ENCODE measurements around the gene EIF4G3. TPM values are rescaled to one million over a fixed set of nuclear protein-coding genes. Genes with fewer than 3 reads are reported as not detected.

The EIF4G3 gene
- total and polyA plus RNA-seq, 9 of the 15 experiments (the other 6 are each of a cell fraction or from before 2014, with no cell fraction given) = 6.7 to 40.5 (median 32.1) TPM

DNA sequence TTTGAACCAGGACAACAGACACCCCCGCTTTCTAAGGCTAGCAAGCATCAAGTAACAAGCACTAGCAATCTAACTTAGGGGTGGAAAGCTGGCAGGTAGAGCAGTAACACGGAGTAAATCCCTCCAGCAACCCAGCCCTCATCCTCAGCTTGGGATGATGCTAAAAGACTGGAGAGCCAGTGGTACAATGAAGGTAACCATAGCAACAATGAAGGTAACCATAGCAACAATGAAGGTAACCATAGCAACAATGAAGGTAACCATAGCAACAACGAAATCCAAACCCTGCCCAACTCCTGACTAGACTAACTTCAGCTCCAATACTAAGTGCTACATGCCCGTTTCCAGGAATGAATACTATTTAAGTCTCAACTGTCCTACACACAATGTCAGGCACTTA lies 22.2 kb upstream of the EIF4G3 start:
- FAIRE-seq = no peak
- TF ChIP-seq HIVEP1 (CRISPR knock-in tag; IDR thresholded peaks at IDR 0.05) (no peak), MAFK (IDR thresholded peaks at IDR 0.05; ENCODE audit: low read length) (no peak), TRIM28 (IDR thresholded peaks at IDR 0.05) (no peak), SOX6 (IDR thresholded peaks at IDR 0.05) (no peak), RBM22 (IDR thresholded peaks at IDR 0.05; ENCODE audit: low read depth, low read length, poor library complexity, severe bottlenecking) (peak; percentile 44), ZNF699 (CRISPR knock-in tag; IDR thresholded peaks at IDR 0.05; ENCODE audit: insufficient replicate concordance) (no peak), BCLAF1 (IDR thresholded peaks at IDR 0.05; ENCODE audit: borderline replicate concordance in 1 of 2, control insufficient read depth in 1 of 2, low read depth in 2 of 2, low read length in 1 of 2) (no peak), DACH1 (IDR thresholded peaks at IDR 0.05; ENCODE audit: partially characterized antibody) (no peak), RBM14 (IDR thresholded peaks at IDR 0.05; ENCODE audit: borderline replicate concordance, insufficient read depth, low read depth, low read length) (no peak), RCOR1 (IDR thresholded peaks at IDR 0.05; ENCODE audit: borderline replicate concordance in 1 of 2, low read depth in 2 of 2, low read length in 2 of 2) (peak in 1 of 2 experiments; percentile 67; a peak in 1 of 4 replicates), PPARD (CRISPR knock-in tag; IDR thresholded peaks at IDR 0.05) (no peak), FIP1L1 (IDR thresholded peaks at IDR 0.05; ENCODE audit: low read depth, low read length, poor library complexity, severe bottlenecking) (no peak), MED1 (CRISPR knock-in tag; IDR thresholded peaks at IDR 0.05; ENCODE audit: borderline replicate concordance) (no peak), SUPT5H (IDR thresholded peaks at IDR 0.05) (no peak), ZNF134 (CRISPR knock-in tag; conservative IDR thresholded peaks at IDR 0.05) (no peak), KDM1A (IDR thresholded peaks at IDR 0.05) (peak; percentile 77 to 88), TEAD1 (CRISPR knock-in tag; IDR thresholded peaks at IDR 0.05) (no peak), TAL1 (IDR thresholded peaks at IDR 0.05) (no peak), ETV6 (IDR thresholded peaks at IDR 0.05; ENCODE audit: borderline replicate concordance in 1 of 2, low read depth in 2 of 2, low read length in 1 of 2) (no peak), ETV6 (CRISPR knock-in tag; IDR thresholded peaks at IDR 0.05; ENCODE audit: borderline replicate concordance) (no peak), ZNF586 (CRISPR knock-in tag; conservative IDR thresholded peaks at IDR 0.05) (no peak), ZBTB1 (CRISPR knock-in tag; IDR thresholded peaks at IDR 0.05; ENCODE audit: borderline replicate concordance, low read depth) (no peak), RNF2 (IDR thresholded peaks at IDR 0.05) (peak; percentile 51; the same call in 1 of the 2 replicates)

More for the DNA sequence above, 22.2 kb upstream of the EIF4G3 start:
- ChIA-PET CTCF (ENCODE audit: low intra/inter-chr PET ratio) (no interaction called here), POLR2A (no interaction called here)
- no peak overlapping the region for H3K4me2 ChIP-seq (ENCODE audit: insufficient read depth, low read length)
- DNase-seq (ENCODE audit: extremely low read depth in 1 of 4, low spot score in 3 of 4) (peak in 2 of 4 experiments; percentile 51 to 56), ATAC-seq (no peak)
- no peaks in the 10 kb centered on the region for H3K9me3 ChIP-seq (replicated peaks; ENCODE audit: control insufficient read depth, insufficient read depth, low read depth, low read length)
- no peak overlapping the region for H3K4me3 ChIP-seq
- H3K27ac ChIP-seq (ENCODE audit: extremely low read depth, low read depth, low read length) = no peak overlapping the region
- H3K4me1 ChIP-seq (replicated peaks in 1 of 2; ENCODE audit: control insufficient read depth in 2 of 2, insufficient read depth in 2 of 2, low read length in 2 of 2) = no peaks in the 10 kb centered on the region; a peak in 2 of 5 replicates
- 5% methylated on average over 4 of the region's 4 CpGs for WGBS (ENCODE audit: insufficient coverage, low coverage, missing lambda C conversion rate)
- no peaks in the 10 kb centered on the region for H3K9me1 ChIP-seq (ENCODE audit: control insufficient read depth, insufficient read depth, low read length)
- H4K20me1 ChIP-seq (replicated peaks; ENCODE audit: control insufficient read depth, insufficient read depth, low read length) = no peaks in the 10 kb centered on the region; the same call in 1 of the 2 replicates
- BruUV-seq (replicated peaks) = no TSS peak
- H3K79me2 ChIP-seq (ENCODE audit: control insufficient read depth, insufficient read depth, low read length) = no peaks in the 10 kb centered on the region
- no peak overlapping the region for H2AFZ ChIP-seq (ENCODE audit: low read depth, low read length)
- intact Hi-C loops (cut with micrococcal nuclease) (no loop called here), in situ Hi-C loops (cut with MboI) (no loop called here)
- peaks cover 2 to 12% of the 10 kb centered on the region in 2 experiments; a peak in 2 of 5 replicates for H3K27me3 ChIP-seq (ENCODE audit: control insufficient read depth in 2 of 2, insufficient read depth in 2 of 2, low read length in 2 of 2)
- no peaks in the 10 kb centered on the region for H3K36me3 ChIP-seq (ENCODE audit: control insufficient read depth, insufficient read depth, low read length)
- no peak overlapping the region for H3K9ac ChIP-seq (ENCODE audit: insufficient read depth in 1 of 2, low read depth in 2 of 2, low read length in 2 of 2)

Data from K562 (cell line).